IMR-90 (cell line): ENCODE results near the gene TVP23A.

Source experiments
- BHLHE40 ChIP-seq: fragments of 150-350 bp; IDR thresholded peaks from 2 replicates; pipeline ENCODE4 v1.6.1; 2016; ENCODE audit warnings: mild to moderate bottlenecking, low read depth, low read length
- CTCF ChIP-seq: conservative IDR thresholded peaks from 2 replicates; pipeline ENCODE4 v1.5.1; 2012; ENCODE audit warnings: mild to moderate bottlenecking, low read depth, low read length, improper control_type of control experiment
- MAFK ChIP-seq: IDR thresholded peaks from 2 replicates; pipeline ENCODE4 v1.6.1; 2012; ENCODE audit warnings: low read depth, low read length, improper control_type of control experiment
- MAZ ChIP-seq: IDR thresholded peaks from 2 replicates; pipeline ENCODE4 v1.6.1; 2012; ENCODE audit warnings: low read depth, mild to moderate bottlenecking, low read length, improper control_type of control experiment, moderate library complexity, borderline replicate concordance
- NFE2L2 ChIP-seq: fragments of 150-350 bp; IDR thresholded peaks from 2 replicates; pipeline ENCODE4 v1.6.1; 2016; ENCODE audit warnings: low read depth, mild to moderate bottlenecking, low read length
- POLR2A ChIP-seq: IDR thresholded peaks from 2 replicates; pipeline ENCODE4 v1.6.1; 2012; ENCODE audit warnings: mild to moderate bottlenecking, low read depth, low read length
- RAD21 ChIP-seq: IDR thresholded peaks from 2 replicates; pipeline ENCODE4 v1.6.1; 2012; ENCODE audit warnings: low read length, improper control_type of control experiment
- RCOR1 ChIP-seq: IDR thresholded peaks from 2 replicates; pipeline ENCODE4 v1.6.1; 2012; ENCODE audit warnings: mild to moderate bottlenecking, low read length, improper control_type of control experiment; ENCODE audit not compliant: insufficient replicate concordance
- RFX5 ChIP-seq: IDR thresholded peaks from 2 replicates; pipeline ENCODE4 v1.8.0; 2012; ENCODE audit warnings: low read depth, mild to moderate bottlenecking, low read length, moderate library complexity
- SMC3 ChIP-seq: fragments of 150-350 bp; IDR thresholded peaks from 2 replicates; pipeline ENCODE4 v1.6.1; 2016; ENCODE audit warnings: low read depth, mild to moderate bottlenecking, antibody characterized with exemption, low read length, moderate library complexity

GRCh38 chr16:10817963-10818941, at the start of gene TVP23A:
- TF ChIP-seq CTCF (no peak), RAD21 (no peak), SMC3 (no peak), POLR2A (no peak), BHLHE40 (no peak), RCOR1 (no peak), NFE2L2 (no peak), MAZ (no peak), MAFK (no peak), RFX5 (no peak)
